GM19438 (cell line): ENCODE results near the gene TCERG1L.
"Not testable (repeated sequence)": the region's sequence is repeated elsewhere in the genome, so short reads cannot be mapped to it uniquely, and the experiment has no call there.

ENCODE experiments used
- ATAC-seq: cut with Tn5 transposase; IDR thresholded peaks from one replicate; pipeline ENCODE4 v1.9.1; 2021; ENCODE audit warnings: low read depth; ENCODE audit not compliant: unreplicated experiment

TCERG1L gene

DNA sequence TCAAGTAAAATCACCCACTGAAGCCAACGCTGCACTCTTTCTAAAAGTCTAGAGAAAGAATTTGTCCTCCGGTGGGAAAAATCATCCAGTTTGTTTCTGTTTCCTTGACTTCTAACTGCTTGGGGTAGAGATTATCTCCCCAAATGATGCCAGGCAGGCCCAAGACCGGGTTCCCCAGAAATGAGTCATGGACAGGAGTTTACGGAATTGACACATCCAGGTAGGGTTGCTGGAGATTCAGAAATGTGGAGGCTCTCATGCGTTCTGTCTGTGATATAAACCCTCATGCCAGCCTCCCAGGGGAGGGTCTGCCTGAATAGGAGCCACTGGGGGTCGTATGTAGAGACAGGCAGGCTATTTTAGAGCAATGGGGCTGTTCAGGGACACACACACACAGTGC, 230.9 kb downstream of the TCERG1L start:
- ATAC-seq = no peak

DNA sequence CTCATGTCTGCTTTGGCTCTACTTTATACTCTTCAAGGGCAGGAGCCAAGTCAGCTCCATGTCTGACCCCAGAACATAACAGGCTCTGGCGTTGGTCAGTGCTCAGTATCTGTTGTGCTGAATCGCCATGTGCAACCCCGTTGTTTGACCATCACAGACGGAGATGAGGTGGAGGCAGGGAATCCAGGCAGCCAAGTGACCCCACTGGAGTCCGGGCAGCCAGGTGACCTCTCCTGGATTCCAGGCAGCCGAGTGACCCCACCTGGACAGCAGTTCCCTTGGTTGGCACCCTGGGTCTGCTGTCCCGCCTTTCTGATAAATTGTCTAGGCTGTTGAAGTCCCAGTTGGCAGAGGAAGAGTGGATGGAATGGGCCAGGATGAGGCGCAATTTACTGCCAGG, 232.2 kb downstream of the TCERG1L start:
- ATAC-seq = no peak

- not testable (repeated sequence) for ATAC-seq
These were observed 232.6 kb downstream of the TCERG1L start for GRCh38 chr10:131078882-131079280.

- ATAC-seq = no peak
These were observed 233.2 kb downstream of the TCERG1L start for GRCh38 chr10:131078131-131078881.

- no peak for ATAC-seq
These were observed 233.8 kb downstream of the TCERG1L start for GRCh38 chr10:131077724-131078123.

- ATAC-seq = no peak
These were observed 234.5 kb downstream of the TCERG1L start for GRCh38 chr10:131077031-131077430.

GRCh38 chr10:131076356-131076755, 235.2 kb downstream of the TCERG1L start:
- no peak for ATAC-seq

- ATAC-seq = no peak
These were observed 236.2 kb downstream of the TCERG1L start for GRCh38 chr10:131075218-131075770.

GRCh38 chr10:131074682-131075081, 236.8 kb downstream of the TCERG1L start:
- ATAC-seq = no peak

DNA sequence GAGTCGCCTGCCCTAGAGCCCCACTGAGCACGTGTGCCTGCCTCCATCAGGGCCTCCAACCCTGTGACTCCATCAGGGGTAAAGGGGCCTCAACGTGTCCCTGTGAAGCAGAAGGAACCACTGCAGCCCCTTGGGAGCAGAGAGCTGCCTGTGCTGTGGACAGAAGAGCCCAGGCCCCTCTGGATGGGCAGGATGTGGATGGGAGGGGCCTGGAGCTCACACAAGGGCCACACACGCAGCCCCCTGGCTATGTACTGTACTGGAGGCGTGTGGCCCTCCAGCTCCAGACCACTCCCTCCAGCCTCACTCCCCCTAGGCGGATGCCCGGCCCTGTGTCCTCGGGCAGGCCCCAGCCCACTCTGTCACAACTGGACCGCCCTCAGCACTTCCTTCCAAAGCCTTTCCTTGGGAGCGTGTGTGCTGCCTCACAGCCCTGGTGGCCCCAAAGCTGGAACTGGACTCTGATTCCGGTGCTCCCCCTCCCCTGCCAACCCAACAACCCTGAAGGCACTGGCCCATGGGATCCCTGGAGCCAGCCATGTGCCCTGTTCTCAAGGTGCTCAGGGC, 238.0 kb downstream of the TCERG1L start:
- ATAC-seq = no peak

DNA sequence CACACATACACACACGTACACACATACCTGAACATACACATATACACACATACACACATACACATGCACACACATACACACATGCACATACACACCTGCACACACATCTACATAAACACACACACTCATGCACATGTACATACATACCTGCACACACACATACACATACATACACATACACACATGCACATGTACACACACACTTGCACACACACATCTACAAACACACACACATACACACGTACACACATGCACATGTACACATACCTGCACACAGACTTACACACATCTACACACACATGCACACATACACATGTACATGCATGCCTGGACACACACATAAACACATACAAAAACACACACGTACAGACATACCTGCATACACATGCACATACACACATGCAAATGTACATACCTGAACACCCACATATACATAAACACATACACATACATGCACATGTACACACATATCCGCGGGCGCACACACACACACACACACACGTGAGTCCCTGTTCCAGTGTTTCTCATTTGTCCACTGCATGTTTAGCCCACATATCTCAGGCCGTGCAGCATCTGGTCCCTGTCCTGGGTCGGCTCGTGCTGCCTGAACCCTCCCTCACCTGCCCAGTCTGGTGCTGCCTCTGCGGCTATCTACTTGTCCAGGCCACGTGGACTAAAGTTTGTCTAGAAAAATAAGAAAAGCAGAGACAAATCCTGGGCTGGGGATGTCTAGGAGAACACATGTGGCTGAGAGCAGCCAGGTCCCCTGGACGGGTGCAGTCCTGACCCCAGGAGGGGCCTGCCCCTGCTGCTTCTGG, 238.7 kb downstream of the TCERG1L start:
- ATAC-seq = no peak

DNA sequence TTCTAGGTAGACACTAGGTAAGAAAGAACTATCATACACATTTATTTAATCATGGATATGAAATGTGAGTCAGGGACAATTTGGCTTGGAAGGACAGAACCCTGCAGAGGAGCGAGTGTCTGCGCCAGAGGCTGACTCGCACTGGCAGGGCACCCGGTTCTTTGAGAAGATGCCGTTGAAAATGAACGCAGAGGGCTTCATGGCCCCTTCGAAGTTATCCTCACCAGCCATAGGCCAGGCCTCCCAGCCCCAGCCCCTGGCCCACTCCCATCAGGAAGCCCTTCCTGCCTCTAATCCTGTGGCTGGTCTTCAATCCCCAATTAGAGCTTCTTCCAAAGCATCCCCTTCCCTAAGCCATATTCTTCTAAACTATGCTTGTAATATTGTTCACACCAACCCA, 239.8 kb downstream of the TCERG1L start:
- ATAC-seq = no peak

DNA sequence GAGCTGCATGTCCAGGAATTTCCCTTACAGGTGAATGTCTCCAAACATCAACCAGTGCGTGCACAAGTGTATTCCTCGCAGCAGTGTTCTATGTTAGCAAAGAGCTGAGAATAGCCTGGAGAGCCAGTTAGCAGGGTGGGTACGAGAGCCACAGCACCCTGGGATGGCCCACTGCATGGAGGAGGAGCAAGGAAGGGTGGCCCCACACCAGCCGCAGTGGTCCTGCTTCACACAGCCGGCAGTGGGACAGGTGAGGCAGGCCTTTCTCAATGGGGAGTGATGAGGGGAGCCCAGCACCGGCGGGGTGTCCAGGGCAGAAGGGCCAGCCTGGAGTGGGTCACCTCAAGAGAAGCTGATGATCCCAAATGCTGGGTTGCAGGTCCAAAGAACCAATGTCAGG, 240.7 kb downstream of the TCERG1L start:
- ATAC-seq = no peak

DNA sequence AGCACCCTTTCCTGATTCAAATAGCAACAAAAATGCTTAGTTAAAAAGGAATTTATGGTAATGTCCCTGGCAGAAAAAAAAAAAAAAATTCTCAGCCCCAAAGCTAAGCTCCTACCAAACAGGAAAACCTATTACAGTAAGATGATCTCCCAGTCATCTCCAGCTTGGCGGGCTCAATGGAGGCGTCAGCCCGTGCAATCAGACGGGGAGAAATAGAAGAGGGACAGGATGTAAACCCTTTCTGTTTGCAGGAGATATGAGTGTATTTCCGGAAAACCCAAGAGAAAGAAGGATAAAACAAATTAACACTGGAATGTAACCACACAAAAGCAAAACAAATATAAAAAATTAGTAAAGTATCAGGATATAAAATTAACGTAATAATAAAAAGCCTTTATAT, 242.8 kb downstream of the TCERG1L start:
- no peak for ATAC-seq

GRCh38 chr10:131068311-131068710, 243.2 kb downstream of the TCERG1L start:
- no peak for ATAC-seq

DNA sequence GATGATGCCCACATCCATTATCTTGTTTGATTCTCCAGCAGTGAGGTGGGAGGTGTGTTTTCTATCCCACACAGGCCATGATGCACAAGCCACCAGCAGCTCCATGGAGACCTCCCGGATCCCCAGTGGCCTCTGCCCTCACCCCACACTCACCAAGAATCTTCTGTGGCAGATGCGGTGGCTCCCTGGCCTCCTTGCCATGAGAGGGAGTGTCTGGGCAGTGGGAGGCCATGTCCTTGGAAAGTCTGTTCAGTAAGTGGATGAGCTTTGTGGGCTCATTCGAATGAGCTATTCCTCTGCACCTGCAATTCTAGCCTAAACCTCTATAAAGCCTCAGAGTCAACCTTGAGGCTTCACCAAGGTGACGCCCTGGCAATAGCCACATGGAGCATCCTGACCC, 243.8 kb downstream of the TCERG1L start:
- ATAC-seq = no peak

DNA sequence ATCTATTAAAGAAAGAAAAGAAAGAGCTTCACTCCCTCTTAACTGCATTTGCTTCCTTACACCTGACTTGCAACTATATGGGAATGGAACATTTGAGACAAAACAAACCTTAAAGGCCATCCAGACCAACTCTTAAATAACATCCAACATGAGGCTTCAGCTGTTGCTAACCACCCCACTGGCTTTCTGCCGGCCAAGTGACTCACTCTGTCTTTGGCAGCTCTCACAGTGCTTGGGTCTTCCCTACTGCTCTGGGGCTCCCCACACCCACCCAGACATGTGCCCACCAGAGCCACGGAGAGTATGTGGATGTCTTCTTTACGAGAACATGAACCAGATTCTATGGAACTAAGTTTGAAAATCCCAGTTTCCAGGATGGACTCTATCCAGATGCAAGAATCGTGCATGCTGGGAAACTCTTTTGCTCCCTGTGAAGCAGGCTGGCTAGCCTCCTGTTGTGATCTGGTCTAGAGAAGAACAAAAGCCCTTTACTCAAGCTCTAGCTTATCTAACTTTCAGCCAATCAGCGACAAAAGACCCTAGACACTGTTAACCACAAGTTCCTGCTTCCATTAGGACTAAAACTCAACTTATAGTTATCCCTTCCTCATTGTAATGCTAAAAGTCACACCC, 245.7 kb downstream of the TCERG1L start:
- no peak for ATAC-seq

DNA sequence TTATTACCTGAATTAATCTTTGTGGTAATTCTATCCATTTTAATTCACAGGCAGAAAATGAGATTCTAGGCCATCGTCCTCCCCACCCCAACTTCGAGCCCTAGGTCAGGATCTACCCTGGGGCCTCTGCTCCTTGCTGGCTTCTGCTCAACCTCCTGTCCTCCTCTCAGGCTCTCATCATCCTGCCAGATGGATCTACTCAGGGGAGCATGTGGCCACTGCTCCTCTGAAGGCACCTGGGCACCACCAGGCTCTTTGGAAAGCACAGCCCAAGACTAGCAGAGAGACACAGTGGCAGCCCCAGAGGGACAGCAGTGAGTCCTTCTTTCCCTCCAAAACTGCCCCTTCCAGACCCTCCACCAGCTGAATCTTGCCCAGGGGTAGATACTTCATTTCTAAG, 248.2 kb downstream of the TCERG1L start:
- no peak for ATAC-seq

DNA sequence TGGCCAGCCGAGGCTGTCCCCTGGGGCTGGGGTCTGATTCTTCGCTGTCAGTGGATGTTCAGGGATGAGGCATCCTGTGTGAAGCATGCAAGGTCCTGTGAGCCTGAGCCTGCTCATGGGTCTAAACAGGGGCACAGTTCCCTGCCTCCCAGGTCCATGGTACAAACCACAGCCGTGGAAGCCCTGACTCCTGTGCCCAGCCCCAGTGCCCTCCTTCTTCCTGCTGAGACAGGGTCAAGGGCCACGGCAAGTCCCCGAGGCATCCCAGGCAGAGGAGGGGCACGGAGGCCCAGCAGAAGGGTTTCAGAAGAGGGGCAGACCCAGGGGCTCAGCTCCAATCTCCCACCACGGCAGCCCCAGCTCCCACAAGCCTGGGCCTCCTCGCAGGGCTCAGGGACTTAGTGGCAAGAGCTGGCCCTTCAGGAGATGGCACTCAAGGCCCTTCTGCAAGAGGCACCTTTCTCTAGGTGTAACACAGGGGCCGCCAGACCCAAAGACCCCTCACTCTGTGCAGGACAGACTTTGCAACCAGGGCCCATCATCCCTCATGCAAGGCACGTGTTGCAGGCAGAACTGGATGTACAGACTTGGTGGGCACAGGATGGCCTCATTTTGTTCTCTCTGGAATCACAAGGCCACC, 248.8 kb downstream of the TCERG1L start:
- ATAC-seq = no peak

DNA sequence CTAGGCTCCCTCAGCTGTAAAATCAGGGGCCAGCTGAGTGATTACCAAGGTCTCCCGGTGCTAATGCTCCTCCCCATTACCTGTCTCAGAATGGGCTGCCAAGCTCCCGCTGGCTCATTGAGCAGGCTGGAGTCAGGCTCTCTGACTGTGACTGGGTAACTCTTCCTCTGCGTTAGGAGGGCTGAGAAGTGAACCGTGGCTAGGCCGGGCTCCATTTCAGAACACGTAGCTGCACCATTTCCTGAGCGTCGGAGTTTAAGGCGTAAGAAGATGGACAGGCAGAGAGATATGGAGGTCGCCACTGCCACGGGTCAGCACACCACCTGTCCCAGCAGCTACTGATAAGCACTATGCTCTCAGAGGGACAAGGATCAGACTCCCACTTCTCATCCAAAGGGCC, 250.3 kb downstream of the TCERG1L start:
- no peak for ATAC-seq
